Memory B cell (primary cell): ENCODE results near the gene TPCN1.

Source experiments
- ATAC-seq: fragments of 150-1000 bp; cut with Tn5 transposase; 2 replicates; pipeline ENCODE4 v1.10.0; 2021; ENCODE audit warnings: low read depth, mild to moderate bottlenecking, moderate library complexity
- DNase-seq, 2 donors: peaks; one replicate each; pipeline ENCODE4 v3.0.0; 2022; ENCODE audit warnings: low spot score in 2 of 2
- H3K27ac Mint-ChIP-seq: one replicate; pipeline ENCODE4 v1.8.0; 2022; ENCODE audit warnings: mild to moderate bottlenecking, moderate library complexity, mixed read lengths
- H3K27me3 Mint-ChIP-seq: one replicate; pipeline ENCODE4 v1.8.0; 2022; ENCODE audit warnings: mixed read lengths
- H3K36me3 Mint-ChIP-seq: one replicate; pipeline ENCODE4 v1.8.0; 2022; ENCODE audit warnings: mild to moderate bottlenecking, mixed read lengths
- H3K4me1 Mint-ChIP-seq: one replicate; pipeline ENCODE4 v1.8.0; 2022; ENCODE audit warnings: mixed read lengths
- H3K4me3 Mint-ChIP-seq: one replicate; pipeline ENCODE4 v1.8.0; 2022; ENCODE audit warnings: mild to moderate bottlenecking, moderate library complexity, mixed read lengths
- H3K9me3 Mint-ChIP-seq: one replicate; pipeline ENCODE4 v1.8.0; 2022; ENCODE audit warnings: mixed read lengths

Gene TPCN1

DNA sequence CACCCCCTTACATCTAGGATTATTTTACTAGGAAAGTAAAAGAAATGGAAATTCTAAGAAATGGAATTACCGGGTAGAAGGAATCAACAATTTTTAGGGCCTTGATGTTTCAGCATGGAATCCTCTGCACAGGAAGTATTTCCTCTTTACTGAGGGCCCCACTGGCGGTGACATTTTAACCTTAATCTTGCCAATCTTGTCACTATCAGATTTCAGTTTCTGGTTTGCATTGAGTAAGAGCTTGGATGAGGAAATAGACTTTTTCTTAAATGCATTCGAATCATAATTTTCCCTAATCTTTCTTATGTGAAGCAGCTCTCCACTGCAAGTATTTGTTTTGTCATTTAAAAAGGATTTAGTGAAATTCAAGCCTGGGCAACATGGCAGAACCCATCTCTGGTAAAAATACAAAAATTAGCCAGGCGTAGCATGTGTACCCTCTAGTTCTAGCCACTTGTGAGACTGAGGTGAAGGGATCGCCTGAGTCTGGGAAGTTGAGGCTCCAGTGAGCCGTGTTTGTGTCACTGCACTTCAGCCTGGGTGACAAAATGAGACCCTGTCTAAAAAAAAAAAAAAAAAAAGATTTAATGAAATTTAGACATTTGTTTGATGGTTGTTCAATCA, 40.7 kb downstream of the TPCN1 start:
- H3K9me3 Mint-ChIP-seq: no peaks in the 10 kb centered on the region
- H3K27ac Mint-ChIP-seq: no peak overlapping the region
- H3K4me1 Mint-ChIP-seq: peaks cover 8% of the 10 kb centered on the region
- H3K27me3 Mint-ChIP-seq: no peaks in the 10 kb centered on the region
- H3K4me3 Mint-ChIP-seq: no peak overlapping the region
- H3K36me3 Mint-ChIP-seq: peaks cover 14% of the 10 kb centered on the region
- ATAC-seq: no peak
- DNase-seq: no peak

GRCh38 chr12:113262710-113263109, 41.4 kb downstream of the TPCN1 start:
- Mint-ChIP-seq H3K4me3 (no peak overlapping the region), H3K27ac (no peak overlapping the region), H3K4me1 (peaks cover 8% of the 10 kb centered on the region), H3K36me3 (peaks cover 16% of the 10 kb centered on the region), H3K9me3 (no peaks in the 10 kb centered on the region), H3K27me3 (no peaks in the 10 kb centered on the region)
- ATAC-seq: no peak
- DNase-seq: no peak

- H3K4me1 Mint-ChIP-seq: peaks cover 8% of the 10 kb centered on the region
- H3K4me3 Mint-ChIP-seq: no peak overlapping the region
- DNase-seq (no peak), ATAC-seq (no peak)
- no peaks in the 10 kb centered on the region for H3K9me3 Mint-ChIP-seq
- no peaks in the 10 kb centered on the region for H3K27me3 Mint-ChIP-seq
- H3K36me3 Mint-ChIP-seq: peaks cover 22% of the 10 kb centered on the region
- H3K27ac Mint-ChIP-seq: no peak overlapping the region
Measured at GRCh38 chr12:113263431-113263963, 42.2 kb downstream of the TPCN1 start.

GRCh38 chr12:113266106-113266895, 45.0 kb downstream of the TPCN1 start:
- H3K36me3 Mint-ChIP-seq: peaks cover 21% of the 10 kb centered on the region
- no peak for ATAC-seq

DNA sequence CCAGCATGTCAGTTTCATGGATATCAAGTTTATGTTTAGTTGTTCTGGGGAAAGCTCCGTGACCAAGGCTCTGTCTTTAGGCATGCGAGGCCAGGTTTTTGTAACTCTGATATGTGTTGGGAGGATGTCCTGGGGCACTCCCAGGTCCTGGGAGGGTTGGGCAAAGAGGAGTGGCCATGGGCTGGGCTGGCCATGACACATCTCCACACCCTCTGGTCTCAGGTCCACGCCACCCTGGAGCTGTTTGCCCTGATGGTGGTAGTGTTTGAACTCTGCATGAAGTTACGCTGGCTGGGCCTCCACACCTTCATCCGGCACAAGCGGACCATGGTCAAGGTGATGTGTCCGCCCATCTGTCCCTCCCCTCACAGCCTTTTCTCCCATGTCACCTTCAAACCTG, 46.4 kb downstream of the TPCN1 start:
- peaks cover 21% of the 10 kb centered on the region for H3K36me3 Mint-ChIP-seq

More at GRCh38 chr12:113266106-113266895, 45.0 kb downstream of the TPCN1 start:
- Mint-ChIP-seq H3K4me1 (no peaks in the 10 kb centered on the region), H3K9me3 (no peaks in the 10 kb centered on the region), H3K27ac (no peak overlapping the region), H3K4me3 (no peak overlapping the region), H3K27me3 (no peaks in the 10 kb centered on the region)
- DNase-seq: no peak

GRCh38 chr12:113268136-113268535, 46.9 kb downstream of the TPCN1 start:
- Mint-ChIP-seq H3K36me3 (peaks cover 21% of the 10 kb centered on the region), H3K27ac (no peak overlapping the region), H3K27me3 (no peaks in the 10 kb centered on the region), H3K9me3 (no peaks in the 10 kb centered on the region), H3K4me1 (no peaks in the 10 kb centered on the region), H3K4me3 (no peak overlapping the region)
- DNase-seq: no peak
- no peak for ATAC-seq

More for the DNA sequence above, 46.4 kb downstream of the TPCN1 start:
- Mint-ChIP-seq H3K4me3 (no peak overlapping the region), H3K27me3 (no peaks in the 10 kb centered on the region), H3K9me3 (no peaks in the 10 kb centered on the region), H3K27ac (no peak overlapping the region), H3K4me1 (no peaks in the 10 kb centered on the region)
- ATAC-seq (no peak), DNase-seq (no peak)

DNA sequence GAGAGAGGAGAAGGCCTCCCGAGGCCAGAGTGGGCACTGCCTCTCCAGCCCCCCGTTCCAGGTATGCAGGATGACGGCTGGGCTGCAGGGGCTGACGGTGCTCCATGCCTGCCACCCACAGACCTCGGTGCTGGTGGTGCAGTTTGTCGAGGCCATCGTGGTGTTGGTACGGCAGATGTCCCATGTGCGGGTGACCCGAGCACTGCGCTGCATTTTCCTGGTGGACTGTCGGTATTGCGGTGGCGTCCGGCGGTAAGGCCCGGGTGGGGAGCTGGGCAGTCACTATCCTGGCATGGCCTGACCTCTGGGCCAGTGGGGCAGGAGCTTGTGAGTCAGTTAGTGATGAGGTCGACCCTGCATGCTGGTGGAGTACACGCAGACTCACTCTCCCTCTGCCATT, 47.4 kb downstream of the TPCN1 start:
- ATAC-seq: no peak
- Mint-ChIP-seq H3K27me3 (no peaks in the 10 kb centered on the region), H3K4me3 (no peak overlapping the region), H3K36me3 (peaks cover 21% of the 10 kb centered on the region), H3K27ac (no peak overlapping the region), H3K9me3 (no peaks in the 10 kb centered on the region), H3K4me1 (no peaks in the 10 kb centered on the region)
- no peak for DNase-seq

DNA sequence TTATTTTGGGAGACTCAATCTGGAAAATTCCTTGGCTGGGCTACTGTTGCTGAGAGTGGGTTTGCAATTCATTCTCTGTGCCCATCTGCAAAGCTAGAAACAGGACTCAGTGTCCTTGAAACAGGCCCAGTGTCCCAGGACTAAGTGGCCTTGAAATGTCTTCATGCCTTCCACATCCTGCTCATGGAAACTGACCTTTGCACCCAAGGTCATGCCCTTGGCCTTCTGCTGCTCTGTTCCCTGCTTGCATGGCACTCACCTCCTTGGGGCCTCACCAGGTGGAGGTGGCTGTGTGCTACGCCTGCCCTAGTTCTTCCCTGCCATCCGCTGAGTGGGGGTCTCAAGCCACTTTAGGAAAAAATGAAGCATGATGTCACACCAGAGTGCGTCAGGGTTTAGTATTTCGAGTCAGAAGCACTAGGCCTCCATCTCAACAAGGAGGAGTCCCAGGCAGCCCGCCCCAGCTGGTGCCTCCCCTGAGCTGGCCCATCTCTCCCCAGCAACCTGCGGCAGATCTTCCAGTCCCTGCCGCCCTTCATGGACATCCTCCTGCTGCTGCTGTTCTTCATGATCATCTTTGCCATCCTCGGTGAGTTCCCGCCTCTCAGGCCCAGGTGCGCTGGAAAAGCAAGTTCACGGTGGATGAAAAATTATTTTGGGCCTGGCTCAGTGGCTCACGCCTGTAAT, 48.1 kb downstream of the TPCN1 start:
- no peaks in the 10 kb centered on the region for H3K9me3 Mint-ChIP-seq
- H3K36me3 Mint-ChIP-seq: peaks cover 20% of the 10 kb centered on the region
- no peak overlapping the region for H3K4me3 Mint-ChIP-seq
- DNase-seq (no peak), ATAC-seq (no peak)
- no peaks in the 10 kb centered on the region for H3K27me3 Mint-ChIP-seq
- H3K27ac Mint-ChIP-seq: no peak overlapping the region
- no peaks in the 10 kb centered on the region for H3K4me1 Mint-ChIP-seq

DNA sequence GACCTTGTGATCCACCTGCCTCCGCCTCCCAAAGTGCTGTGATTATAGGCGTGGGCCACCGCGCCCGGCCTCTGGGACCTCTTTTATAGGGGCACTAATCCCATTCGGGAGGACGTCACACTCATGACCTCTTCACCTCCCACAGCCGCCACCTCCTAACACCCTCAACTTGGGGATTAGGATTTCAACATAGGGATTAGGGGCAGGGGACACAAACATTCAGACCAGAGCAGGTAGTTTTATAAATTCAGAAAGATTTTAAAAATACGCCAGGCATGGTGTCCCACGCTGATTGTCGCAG, 49.4 kb downstream of the TPCN1 start:
- Mint-ChIP-seq H3K9me3 (no peaks in the 10 kb centered on the region), H3K27me3 (no peaks in the 10 kb centered on the region), H3K36me3 (peaks cover 22% of the 10 kb centered on the region), H3K4me1 (no peaks in the 10 kb centered on the region), H3K4me3 (no peak overlapping the region), H3K27ac (no peak overlapping the region)
- ATAC-seq: no peak
- DNase-seq: no peak

DNA sequence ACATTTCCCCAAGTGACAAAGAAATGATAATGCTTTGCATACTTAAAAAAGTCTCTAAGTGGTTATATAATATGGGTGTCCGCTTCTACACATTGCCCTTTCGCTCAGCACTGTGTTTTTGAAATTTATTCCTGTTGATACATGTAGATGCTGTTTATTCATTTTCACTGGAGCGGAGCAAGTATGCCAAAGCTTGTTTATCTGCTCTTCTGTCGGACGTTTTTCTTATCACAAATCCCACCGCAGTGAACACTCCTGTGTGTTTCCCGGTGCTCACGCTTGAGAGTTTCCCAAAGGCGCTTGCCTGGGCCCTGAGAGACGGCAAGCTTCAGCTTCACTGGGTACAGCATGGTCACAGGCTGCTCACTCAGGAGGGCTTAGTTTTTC, 50.2 kb downstream of the TPCN1 start:
- Mint-ChIP-seq H3K27me3 (no peaks in the 10 kb centered on the region), H3K9me3 (no peaks in the 10 kb centered on the region), H3K4me1 (no peaks in the 10 kb centered on the region), H3K27ac (no peak overlapping the region), H3K4me3 (no peak overlapping the region), H3K36me3 (peaks cover 18% of the 10 kb centered on the region)
- ATAC-seq (no peak), DNase-seq (no peak)

DNA sequence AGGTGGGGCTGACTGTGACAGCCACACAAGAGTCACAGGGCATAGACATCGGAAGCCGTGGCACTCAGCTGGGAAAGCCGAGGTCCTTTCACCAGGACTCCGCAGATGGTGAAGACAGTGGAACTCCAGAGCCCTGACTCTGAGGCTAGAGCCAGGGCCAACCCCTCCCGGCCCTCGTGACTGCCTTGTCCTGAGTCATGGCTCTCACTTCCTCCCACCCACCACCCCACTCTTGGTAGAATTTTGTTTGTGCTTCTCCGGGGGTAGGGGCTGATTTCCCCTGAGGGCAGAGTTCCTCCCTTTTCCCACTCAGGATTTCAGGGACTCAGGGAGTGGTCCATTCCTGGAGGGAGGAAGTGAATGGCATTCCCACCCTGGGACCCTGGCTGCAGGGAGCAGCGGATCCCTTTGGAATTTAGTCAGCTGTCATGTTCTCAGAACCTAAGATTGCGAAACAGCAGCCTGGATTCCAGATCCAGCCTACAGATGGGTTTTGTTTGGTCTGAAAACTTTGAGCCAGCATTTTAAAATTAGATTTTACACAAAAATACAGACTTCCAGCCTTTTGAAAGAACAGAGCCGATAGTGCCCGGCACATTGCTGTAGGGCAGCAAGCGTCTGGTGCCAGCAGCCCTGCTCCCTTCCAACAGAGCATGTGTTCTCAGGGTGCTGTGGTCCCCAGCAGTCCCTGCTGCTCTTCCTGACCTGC, 50.7 kb downstream of the TPCN1 start:
- H3K4me3 Mint-ChIP-seq: no peak overlapping the region

DNA sequence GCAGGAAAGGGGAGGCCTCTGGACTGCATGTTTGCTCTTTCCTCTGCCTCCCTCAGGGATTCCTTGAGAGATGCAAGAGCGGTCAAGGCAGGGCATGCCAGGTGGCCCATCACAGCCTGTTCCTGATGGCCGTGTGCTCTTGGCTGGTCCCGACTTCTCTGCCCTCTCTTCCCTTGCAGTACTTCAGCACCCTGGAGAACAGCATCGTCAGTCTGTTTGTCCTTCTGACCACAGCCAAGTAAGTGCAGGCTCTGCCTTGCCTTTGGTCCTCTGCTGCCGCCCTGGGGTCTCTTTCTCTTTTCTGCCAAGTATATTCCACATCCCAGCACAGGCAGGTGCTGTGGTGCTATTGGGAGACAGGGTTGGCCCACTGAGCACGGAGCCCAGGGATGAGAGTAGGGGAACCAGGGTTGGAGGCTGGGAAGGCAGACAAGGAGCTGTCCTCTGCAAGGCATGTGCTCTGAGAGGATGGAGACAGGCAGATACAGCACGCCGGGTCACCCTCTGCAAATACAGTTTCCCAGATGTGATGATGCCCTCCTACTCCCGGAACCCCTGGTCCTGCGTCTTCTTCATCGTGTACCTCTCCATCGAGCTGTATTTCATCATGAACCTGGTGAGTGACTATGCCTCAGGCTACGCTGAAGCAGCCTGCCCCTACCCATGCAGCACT, 51.9 kb downstream of the TPCN1 start:
- no peaks in the 10 kb centered on the region for H3K27me3 Mint-ChIP-seq
- ATAC-seq (no peak), DNase-seq (no peak)
- no peak overlapping the region for H3K4me3 Mint-ChIP-seq
- peaks cover 9% of the 10 kb centered on the region for H3K36me3 Mint-ChIP-seq
- no peak overlapping the region for H3K27ac Mint-ChIP-seq
- H3K4me1 Mint-ChIP-seq: no peaks in the 10 kb centered on the region
- no peaks in the 10 kb centered on the region for H3K9me3 Mint-ChIP-seq

More for the DNA sequence above, 50.7 kb downstream of the TPCN1 start:
- Mint-ChIP-seq H3K36me3 (peaks cover 15% of the 10 kb centered on the region), H3K27ac (no peak overlapping the region), H3K4me1 (no peaks in the 10 kb centered on the region), H3K27me3 (no peaks in the 10 kb centered on the region), H3K9me3 (no peaks in the 10 kb centered on the region)
- no peak for DNase-seq
- no peak for ATAC-seq

GRCh38 chr12:113274848-113275247, 53.6 kb downstream of the TPCN1 start:
- H3K9me3 Mint-ChIP-seq: no peaks in the 10 kb centered on the region
- ATAC-seq (no peak), DNase-seq (no peak)
- H3K27me3 Mint-ChIP-seq: no peaks in the 10 kb centered on the region
- H3K4me1 Mint-ChIP-seq: no peaks in the 10 kb centered on the region
- no peak overlapping the region for H3K27ac Mint-ChIP-seq
- H3K4me3 Mint-ChIP-seq: no peak overlapping the region
- H3K36me3 Mint-ChIP-seq: peaks cover 10% of the 10 kb centered on the region
